ENCODE results near the gene CPED1.

Gene CPED1

GRCh38 chr7:121158665-121159064 lies 170.2 kb downstream of the CPED1 start:
- Histone ChIP-seq H3K18ac (ENCODE audit: low read depth in 1 of 2, low read length in 2 of 2) (no peak overlapping the region), H3K79me1 (replicated peaks; ENCODE audit: low read length, poor library complexity, severe bottlenecking) (no peaks in the 10 kb centered on the region), H3K27ac (ENCODE audit: low read length, poor library complexity, severe bottlenecking) (no peak overlapping the region), H4K8ac (ENCODE audit: low read length) (no peak overlapping the region), H2AK5ac (ENCODE audit: low read length, severe bottlenecking) (no peak overlapping the region), H2BK5ac (ENCODE audit: low read depth, low read length, poor library complexity, severe bottlenecking) (no peak overlapping the region), H3K4ac (ENCODE audit: low read depth in 1 of 2, low read length in 2 of 2) (no peak overlapping the region), H2AFZ (ENCODE audit: low read depth, low read length) (no peak overlapping the region), H2BK15ac (ENCODE audit: low read depth, poor library complexity, severe bottlenecking) (no peak overlapping the region), H3K4me2 (ENCODE audit: low read length, poor library complexity, severe bottlenecking) (no peak overlapping the region), H2BK12ac (ENCODE audit: low read length in 2 of 2) (no peak overlapping the region), H2BK120ac (ENCODE audit: low read depth, low read length) (no peak overlapping the region), H3K9me3 (ENCODE audit: control insufficient read depth, low read length) (no peaks in the 10 kb centered on the region), H4K91ac (ENCODE audit: low read length) (no peak overlapping the region), H3K36me3 (ENCODE audit: control insufficient read depth in 1 of 2, insufficient read depth in 2 of 2, low read depth in 1 of 2, low read length in 2 of 2) (no peaks in the 10 kb centered on the region), H3K4me1 (ENCODE audit: control insufficient read depth, insufficient read depth, low read depth, low read length) (no peaks in the 10 kb centered on the region), H3K9ac (ENCODE audit: low read length) (no peak overlapping the region), H3K14ac (ENCODE audit: low read length in 2 of 2) (no peak overlapping the region), H3K27me3 (ENCODE audit: control insufficient read depth in 1 of 2, insufficient read depth in 1 of 2, low read length in 2 of 2) (no peaks in the 10 kb centered on the region), H3K4me3 (ENCODE audit: insufficient read depth in 1 of 2, low read depth in 1 of 2, low read length in 2 of 2) (no peak overlapping the region), H3K23ac (ENCODE audit: low read length in 2 of 2) (no peak overlapping the region)
- WGBS: 100% methylated on average over 1 of the region's 3 CpGs
- DNase-seq: no peak

- no peak overlapping the region for H2BK5ac ChIP-seq (ENCODE audit: low read depth, low read length, poor library complexity, severe bottlenecking)
- H2BK15ac ChIP-seq (ENCODE audit: low read depth, poor library complexity, severe bottlenecking): no peak overlapping the region
- H4K91ac ChIP-seq (ENCODE audit: low read length): no peak overlapping the region
- H2AK5ac ChIP-seq (ENCODE audit: low read length, severe bottlenecking): no peak overlapping the region
- no peak overlapping the region for H3K4ac ChIP-seq (ENCODE audit: low read depth in 1 of 2, low read length in 2 of 2)
- DNase-seq: no peak
- H4K8ac ChIP-seq (ENCODE audit: low read length): no peak overlapping the region
- no peak overlapping the region for H3K9ac ChIP-seq (ENCODE audit: low read length)
- no peaks in the 10 kb centered on the region for H3K27me3 ChIP-seq (ENCODE audit: control insufficient read depth in 1 of 2, insufficient read depth in 1 of 2, low read length in 2 of 2)
- H3K18ac ChIP-seq (ENCODE audit: low read depth in 1 of 2, low read length in 2 of 2): no peak overlapping the region
- H3K4me2 ChIP-seq (ENCODE audit: low read length, poor library complexity, severe bottlenecking): no peak overlapping the region
- no peak overlapping the region for H2BK120ac ChIP-seq (ENCODE audit: low read depth, low read length)
- no peaks in the 10 kb centered on the region for H3K79me1 ChIP-seq (replicated peaks; ENCODE audit: low read length, poor library complexity, severe bottlenecking)
- H3K4me3 ChIP-seq (ENCODE audit: insufficient read depth in 1 of 2, low read depth in 1 of 2, low read length in 2 of 2): no peak overlapping the region
- H3K4me1 ChIP-seq (ENCODE audit: control insufficient read depth, insufficient read depth, low read depth, low read length): no peaks in the 10 kb centered on the region
- H3K9me3 ChIP-seq (ENCODE audit: control insufficient read depth, low read length): no peaks in the 10 kb centered on the region
- WGBS: no CpG with 5 or more reads among the region's 3 CpGs
- H3K36me3 ChIP-seq (ENCODE audit: control insufficient read depth in 1 of 2, insufficient read depth in 2 of 2, low read depth in 1 of 2, low read length in 2 of 2): no peaks in the 10 kb centered on the region
- no peak overlapping the region for H2BK12ac ChIP-seq (ENCODE audit: low read length in 2 of 2)
- H3K27ac ChIP-seq (ENCODE audit: low read length, poor library complexity, severe bottlenecking): no peak overlapping the region
- no peak overlapping the region for H3K14ac ChIP-seq (ENCODE audit: low read length in 2 of 2)
- no peak overlapping the region for H2AFZ ChIP-seq (ENCODE audit: low read depth, low read length)
- H3K23ac ChIP-seq (ENCODE audit: low read length in 2 of 2): no peak overlapping the region
These were observed 171.0 kb downstream of the CPED1 start for GRCh38 chr7:121159553-121159952.

- 91% methylated on average over 4 of the region's 4 CpGs for WGBS
- DNase-seq: no peak
- Histone ChIP-seq H4K91ac (ENCODE audit: low read length) (no peak overlapping the region), H3K18ac (ENCODE audit: low read depth in 1 of 2, low read length in 2 of 2) (no peak overlapping the region), H2AFZ (ENCODE audit: low read depth, low read length) (no peak overlapping the region), H2BK12ac (ENCODE audit: low read length in 2 of 2) (no peak overlapping the region), H3K9ac (ENCODE audit: low read length) (no peak overlapping the region), H2AK5ac (ENCODE audit: low read length, severe bottlenecking) (no peak overlapping the region), H3K4me1 (ENCODE audit: control insufficient read depth, insufficient read depth, low read depth, low read length) (no peaks in the 10 kb centered on the region), H3K4me2 (ENCODE audit: low read length, poor library complexity, severe bottlenecking) (no peak overlapping the region), H3K36me3 (ENCODE audit: control insufficient read depth in 1 of 2, insufficient read depth in 2 of 2, low read depth in 1 of 2, low read length in 2 of 2) (no peaks in the 10 kb centered on the region), H3K27me3 (ENCODE audit: control insufficient read depth in 1 of 2, insufficient read depth in 1 of 2, low read length in 2 of 2) (no peaks in the 10 kb centered on the region), H3K27ac (ENCODE audit: low read length, poor library complexity, severe bottlenecking) (no peak overlapping the region), H2BK15ac (ENCODE audit: low read depth, poor library complexity, severe bottlenecking) (no peak overlapping the region), H4K8ac (ENCODE audit: low read length) (no peak overlapping the region), H2BK120ac (ENCODE audit: low read depth, low read length) (no peak overlapping the region), H2BK5ac (ENCODE audit: low read depth, low read length, poor library complexity, severe bottlenecking) (no peak overlapping the region), H3K4me3 (ENCODE audit: insufficient read depth in 1 of 2, low read depth in 1 of 2, low read length in 2 of 2) (no peak overlapping the region), H3K9me3 (ENCODE audit: control insufficient read depth, low read length) (no peaks in the 10 kb centered on the region), H3K4ac (ENCODE audit: low read depth in 1 of 2, low read length in 2 of 2) (no peak overlapping the region), H3K79me1 (replicated peaks; ENCODE audit: low read length, poor library complexity, severe bottlenecking) (no peaks in the 10 kb centered on the region), H3K23ac (ENCODE audit: low read length in 2 of 2) (no peak overlapping the region), H3K14ac (ENCODE audit: low read length in 2 of 2) (no peak overlapping the region)
These were observed 171.9 kb downstream of the CPED1 start for GRCh38 chr7:121160150-121161008.

- no peak overlapping the region for H3K27ac ChIP-seq (ENCODE audit: low read length, poor library complexity, severe bottlenecking)
- H3K18ac ChIP-seq (ENCODE audit: low read depth in 1 of 2, low read length in 2 of 2): no peak overlapping the region
- H2AFZ ChIP-seq (ENCODE audit: low read depth, low read length): no peak overlapping the region
- H3K4ac ChIP-seq (ENCODE audit: low read depth in 1 of 2, low read length in 2 of 2): no peak overlapping the region
- H3K79me1 ChIP-seq (replicated peaks; ENCODE audit: low read length, poor library complexity, severe bottlenecking): no peaks in the 10 kb centered on the region
- no peak overlapping the region for H3K23ac ChIP-seq (ENCODE audit: low read length in 2 of 2)
- H2AK5ac ChIP-seq (ENCODE audit: low read length, severe bottlenecking): no peak overlapping the region
- DNase-seq: no peak
- H3K4me2 ChIP-seq (ENCODE audit: low read length, poor library complexity, severe bottlenecking): no peak overlapping the region
- H3K4me3 ChIP-seq (ENCODE audit: insufficient read depth in 1 of 2, low read depth in 1 of 2, low read length in 2 of 2): no peak overlapping the region
- no peaks in the 10 kb centered on the region for H3K36me3 ChIP-seq (ENCODE audit: control insufficient read depth in 1 of 2, insufficient read depth in 2 of 2, low read depth in 1 of 2, low read length in 2 of 2)
- H3K14ac ChIP-seq (ENCODE audit: low read length in 2 of 2): no peak overlapping the region
- H2BK120ac ChIP-seq (ENCODE audit: low read depth, low read length): no peak overlapping the region
- H3K9ac ChIP-seq (ENCODE audit: low read length): no peak overlapping the region
- no peaks in the 10 kb centered on the region for H3K27me3 ChIP-seq (ENCODE audit: control insufficient read depth in 1 of 2, insufficient read depth in 1 of 2, low read length in 2 of 2)
- no peak overlapping the region for H2BK5ac ChIP-seq (ENCODE audit: low read depth, low read length, poor library complexity, severe bottlenecking)
- H2BK12ac ChIP-seq (ENCODE audit: low read length in 2 of 2): no peak overlapping the region
- no peaks in the 10 kb centered on the region for H3K9me3 ChIP-seq (ENCODE audit: control insufficient read depth, low read length)
- no peaks in the 10 kb centered on the region for H3K4me1 ChIP-seq (ENCODE audit: control insufficient read depth, insufficient read depth, low read depth, low read length)
- no peak overlapping the region for H2BK15ac ChIP-seq (ENCODE audit: low read depth, poor library complexity, severe bottlenecking)
- no peak overlapping the region for H4K8ac ChIP-seq (ENCODE audit: low read length)
- no peak overlapping the region for H4K91ac ChIP-seq (ENCODE audit: low read length)
These were observed 175.2 kb downstream of the CPED1 start for GRCh38 chr7:121163699-121164098.

Measured in mesenchymal stem cell (in vitro differentiated cells and primary cell).